Trophoblast cell (in vitro differentiated cells and primary cell): ENCODE data around the gene HPRT1.
A peak's percentile ranks its signal among the peaks of the same experiment; 100 is the strongest.

Experiments
- DNase-seq, 2 donors: peaks; one replicate each; pipeline ENCODE4 v3.0.0-alpha.2; 2016
- H2AFZ ChIP-seq: 2 replicates; pipeline ENCODE4 v1.6.1; 2013; ENCODE audit warnings: low read length, moderate library complexity, mild to moderate bottlenecking; ENCODE audit not compliant: insufficient read depth, poor library complexity
- H2AK5ac ChIP-seq: 2 replicates; pipeline ENCODE4 v1.6.1; 2013; ENCODE audit warnings: mild to moderate bottlenecking, low read length
- H2BK120ac ChIP-seq: 2 replicates; pipeline ENCODE4 v1.6.1; 2013; ENCODE audit warnings: low read length, mild to moderate bottlenecking, moderate library complexity; ENCODE audit not compliant: insufficient read depth, poor library complexity
- H2BK12ac ChIP-seq: 2 replicates; pipeline ENCODE4 v1.6.1; 2013; ENCODE audit warnings: mild to moderate bottlenecking, low read length, moderate library complexity
- H2BK5ac ChIP-seq: 2 replicates; pipeline ENCODE4 v1.6.1; 2013; ENCODE audit warnings: low read length, low read depth, moderate library complexity, mild to moderate bottlenecking; ENCODE audit not compliant: poor library complexity
- H3K14ac ChIP-seq: 2 replicates; pipeline ENCODE4 v1.6.1; 2013; ENCODE audit warnings: mild to moderate bottlenecking, low read length
- H3K18ac ChIP-seq: 2 replicates; pipeline ENCODE4 v1.6.1; 2013; ENCODE audit warnings: mild to moderate bottlenecking, low read length
- H3K23ac ChIP-seq: 2 replicates; pipeline ENCODE4 v1.6.1; 2013; ENCODE audit warnings: low read length
- H3K27ac ChIP-seq: 2 replicates; pipeline ENCODE4 v1.5.1; 2013; ENCODE audit warnings: low read depth, mild to moderate bottlenecking, inconsistent platforms, low read length, moderate library complexity
- H3K27me3 ChIP-seq: 2 replicates; pipeline ENCODE4 v1.6.1; 2013; ENCODE audit warnings: inconsistent platforms, mild to moderate bottlenecking, low read length, moderate library complexity; ENCODE audit not compliant: insufficient read depth
- H3K36me3 ChIP-seq, 2 experiments: 1 replicate in 1 of 2; 2 replicates in 1 of 2; pipeline ENCODE4 v1.6.1; 2013; ENCODE audit warnings: low read length in 2 of 2, mild to moderate bottlenecking in 2 of 2, moderate library complexity in 1 of 2; ENCODE audit not compliant: insufficient read depth in 2 of 2, control insufficient read depth in 1 of 2
- H3K4ac ChIP-seq: 2 replicates; pipeline ENCODE4 v1.6.1; 2013; ENCODE audit warnings: low read depth, mild to moderate bottlenecking, low read length, moderate library complexity
- H3K4me1 ChIP-seq, 2 experiments: 1 replicate in 1 of 2; 2 replicates in 1 of 2; pipeline ENCODE4 v1.6.1; 2013; ENCODE audit warnings: low read length in 2 of 2, mild to moderate bottlenecking in 2 of 2, moderate library complexity in 1 of 2; ENCODE audit not compliant: insufficient read depth in 2 of 2, control insufficient read depth in 1 of 2
- H3K4me2 ChIP-seq: 2 replicates; pipeline ENCODE4 v1.6.1; 2013; ENCODE audit warnings: inconsistent platforms, mild to moderate bottlenecking, low read length, moderate library complexity
- H3K4me3 ChIP-seq: 2 replicates; pipeline ENCODE4 v1.5.1; 2013; ENCODE audit warnings: mild to moderate bottlenecking, low read depth, low read length, inconsistent platforms
- H3K79me1 ChIP-seq: one replicate; pipeline ENCODE4 v1.6.1; 2013; ENCODE audit warnings: low read length
- H3K79me2 ChIP-seq: 2 replicates; pipeline ENCODE4 v1.6.1; 2013; ENCODE audit warnings: low read length, mild to moderate bottlenecking; ENCODE audit not compliant: control insufficient read depth, insufficient read depth, poor library complexity
- H3K9ac ChIP-seq: 2 replicates; pipeline ENCODE4 v1.6.1; 2013; ENCODE audit warnings: mild to moderate bottlenecking, low read length
- H3K9me3 ChIP-seq: 2 replicates; pipeline ENCODE4 v1.6.1; 2013; ENCODE audit warnings: low read depth, mild to moderate bottlenecking, control low read depth, inconsistent platforms, low read length; ENCODE audit not compliant: insufficient read depth
- H4K12ac ChIP-seq: 2 replicates; pipeline ENCODE4 v1.6.1; 2013; ENCODE audit warnings: low read depth, mild to moderate bottlenecking, low read length, moderate library complexity
- H4K8ac ChIP-seq: 2 replicates; pipeline ENCODE4 v1.6.1; 2013; ENCODE audit warnings: low read depth, mild to moderate bottlenecking, low read length, moderate library complexity
- H4K91ac ChIP-seq: one replicate; pipeline ENCODE4 v1.6.1; 2013; ENCODE audit warnings: low read depth, mild to moderate bottlenecking, low read length, moderate library complexity
- WGBS: extraction: QIAGEN DNeasy Blood & Tissue Kit; methylation state at CpG from one replicate; pipeline ENCODE4 v1.1.7; 2013; ENCODE audit warnings: missing lambda C conversion rate; ENCODE audit not compliant: insufficient read length, insufficient coverage; ENCODE audit errors: extremely low coverage; 5-methylcytosine and 5-hydroxymethylcytosine counted together

The HPRT1 gene

GRCh38 chrX:134469486-134469885 lies 9.5 kb downstream of the HPRT1 start:
- Histone ChIP-seq H3K9me3 (no peaks in the 10 kb centered on the region), H2BK5ac (no peak overlapping the region), H2AFZ (no peak overlapping the region), H4K12ac (no peak overlapping the region), H2AK5ac (no peak overlapping the region), H3K79me1 (no peaks in the 10 kb centered on the region), H3K4me2 (no peak overlapping the region), H3K27ac (no peak overlapping the region), H3K79me2 (no peaks in the 10 kb centered on the region), H4K8ac (no peak overlapping the region), H3K4ac (no peak overlapping the region), H3K9ac (no peak overlapping the region), H2BK120ac (no peak overlapping the region), H3K23ac (no peak overlapping the region), H3K14ac (no peak overlapping the region), H4K91ac (no peak overlapping the region), H2BK12ac (no peak overlapping the region), H3K27me3 (no peaks in the 10 kb centered on the region), H3K4me3 (no peak overlapping the region), H3K36me3 (no peaks in the 10 kb centered on the region), H3K18ac (no peak overlapping the region), H3K4me1 (no peaks in the 10 kb centered on the region)
- DNase-seq, result no peak
- no CpG with 5 or more reads among the region's 2 CpGs for WGBS

- H3K27me3 ChIP-seq, result no peaks in the 10 kb centered on the region
These were observed 10.0 kb downstream of the HPRT1 start for GRCh38 chrX:134470013-134470412.

GRCh38 chrX:134472041-134472440 lies 12.1 kb downstream of the HPRT1 start:
- H3K79me1 ChIP-seq, result no peaks in the 10 kb centered on the region
- H3K36me3 ChIP-seq, result no peaks in the 10 kb centered on the region
- no peak overlapping the region for H3K4me2 ChIP-seq
- H3K9ac ChIP-seq, result no peak overlapping the region
- no peak overlapping the region for H4K91ac ChIP-seq
- no peak overlapping the region for H3K27ac ChIP-seq
- H3K9me3 ChIP-seq, result no peaks in the 10 kb centered on the region
- no peak overlapping the region for H4K8ac ChIP-seq
- no CpG with 5 or more reads among the region's 6 CpGs for WGBS
- H4K12ac ChIP-seq, result no peak overlapping the region
- H3K4me3 ChIP-seq, result no peak overlapping the region
- H2BK120ac ChIP-seq, result no peak overlapping the region
- peak; percentile 67 to 89 for DNase-seq
- H3K4ac ChIP-seq, result no peak overlapping the region
- H3K4me1 ChIP-seq, result no peaks in the 10 kb centered on the region
- H2AK5ac ChIP-seq, result no peak overlapping the region
- H3K14ac ChIP-seq, result no peak overlapping the region
- H2AFZ ChIP-seq, result no peak overlapping the region
- no peak overlapping the region for H2BK5ac ChIP-seq
- H2BK12ac ChIP-seq, result no peak overlapping the region
- no peaks in the 10 kb centered on the region for H3K27me3 ChIP-seq
- H3K23ac ChIP-seq, result no peak overlapping the region
- H3K79me2 ChIP-seq, result no peaks in the 10 kb centered on the region
- no peak overlapping the region for H3K18ac ChIP-seq

More at GRCh38 chrX:134470013-134470412, 10.0 kb downstream of the HPRT1 start:
- no CpG with 5 or more reads among the region's 1 CpG for WGBS
- Histone ChIP-seq H2AFZ (no peak overlapping the region), H3K79me2 (no peaks in the 10 kb centered on the region), H3K18ac (no peak overlapping the region), H3K14ac (no peak overlapping the region), H3K4ac (no peak overlapping the region), H3K4me3 (no peak overlapping the region), H2BK120ac (no peak overlapping the region), H4K91ac (no peak overlapping the region), H3K4me1 (no peaks in the 10 kb centered on the region), H3K79me1 (no peaks in the 10 kb centered on the region), H3K36me3 (no peaks in the 10 kb centered on the region), H3K27ac (no peak overlapping the region), H2AK5ac (no peak overlapping the region), H2BK12ac (no peak overlapping the region), H4K12ac (no peak overlapping the region), H3K9ac (no peak overlapping the region), H3K23ac (no peak overlapping the region), H3K4me2 (no peak overlapping the region), H4K8ac (no peak overlapping the region), H2BK5ac (no peak overlapping the region), H3K9me3 (no peaks in the 10 kb centered on the region)
- no peak for DNase-seq

GRCh38 chrX:134476284-134476683 lies 16.3 kb downstream of the HPRT1 start:
- H3K23ac ChIP-seq, result no peak overlapping the region
- no peak overlapping the region for H3K14ac ChIP-seq
- no peak overlapping the region for H3K4ac ChIP-seq
- no peak overlapping the region for H2BK5ac ChIP-seq
- H3K9ac ChIP-seq, result no peak overlapping the region
- no peak overlapping the region for H2BK12ac ChIP-seq
- no peaks in the 10 kb centered on the region for H3K4me1 ChIP-seq
- H3K27ac ChIP-seq, result no peak overlapping the region
- no peak overlapping the region for H2AK5ac ChIP-seq
- no peaks in the 10 kb centered on the region for H3K36me3 ChIP-seq
- no peak overlapping the region for H2AFZ ChIP-seq
- H3K9me3 ChIP-seq, result no peaks in the 10 kb centered on the region
- H4K12ac ChIP-seq, result no peak overlapping the region
- no peaks in the 10 kb centered on the region for H3K79me1 ChIP-seq
- DNase-seq, result no peak
- H3K79me2 ChIP-seq, result no peaks in the 10 kb centered on the region
- H2BK120ac ChIP-seq, result no peak overlapping the region
- no peak overlapping the region for H3K4me2 ChIP-seq
- H3K27me3 ChIP-seq, result no peaks in the 10 kb centered on the region
- no peak overlapping the region for H3K18ac ChIP-seq
- WGBS, result no CpG with 5 or more reads among the region's 1 CpG
- no peak overlapping the region for H3K4me3 ChIP-seq
- no peak overlapping the region for H4K8ac ChIP-seq
- no peak overlapping the region for H4K91ac ChIP-seq
